Endometrial microvascular endothelial cells (primary cell): Measurements from ENCODE around the gene GNAQ. TPM values are rescaled to one million over a fixed set of nuclear protein-coding genes. Genes with fewer than 3 reads are reported as not detected.

ENCODE experiments used
- in situ Hi-C: cut with HindIII; loops from 2 replicates; pipeline ENCODE4 v1.10.0; 2017; ENCODE audit warnings: low sequenced_read_pairs, low pct_unique_long_range_greater_than_20kb; ENCODE audit errors: inconsistent ontology term
- total RNA-seq: library from RNA; depleted of rRNA; stranded (reverse); fragments of >200 nt; gene quantifications from one replicate; pipeline ENCODE4 v1.2.3, GENCODE V29; 2015; ENCODE audit errors: inconsistent ontology term

Gene GNAQ
- total RNA-seq, 1 donor from 2014 or later, result 28.4 TPM

- in situ Hi-C loops, result no loop called here
Measured at GRCh38 chr9:77927265-77927664, 104.3 kb downstream of the GNAQ start.

DNA sequence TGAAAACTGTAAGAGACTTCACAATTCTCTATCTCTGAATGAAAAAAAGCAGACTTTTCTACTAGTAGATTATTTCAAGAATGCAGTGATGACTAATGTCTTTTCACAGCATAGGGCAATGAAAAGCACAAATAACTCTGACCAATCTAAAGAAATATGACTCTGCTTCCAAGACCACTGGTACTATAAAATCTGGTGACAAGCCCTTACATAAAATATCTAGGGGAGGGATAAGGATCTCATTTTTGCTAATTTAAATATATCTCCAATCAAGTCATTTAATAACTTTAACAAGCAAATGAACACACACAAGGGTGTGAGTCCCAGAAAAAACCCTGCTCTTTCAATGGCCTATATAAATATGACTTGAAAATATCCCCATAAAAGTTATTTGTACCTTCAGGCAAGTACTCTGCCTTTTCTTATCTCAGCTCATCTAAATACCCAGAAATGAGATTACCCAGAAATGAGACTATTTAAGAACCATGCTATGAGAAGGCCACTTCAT lies 105.2 kb downstream of the GNAQ start:
- in situ Hi-C loops, result no loop called here

DNA sequence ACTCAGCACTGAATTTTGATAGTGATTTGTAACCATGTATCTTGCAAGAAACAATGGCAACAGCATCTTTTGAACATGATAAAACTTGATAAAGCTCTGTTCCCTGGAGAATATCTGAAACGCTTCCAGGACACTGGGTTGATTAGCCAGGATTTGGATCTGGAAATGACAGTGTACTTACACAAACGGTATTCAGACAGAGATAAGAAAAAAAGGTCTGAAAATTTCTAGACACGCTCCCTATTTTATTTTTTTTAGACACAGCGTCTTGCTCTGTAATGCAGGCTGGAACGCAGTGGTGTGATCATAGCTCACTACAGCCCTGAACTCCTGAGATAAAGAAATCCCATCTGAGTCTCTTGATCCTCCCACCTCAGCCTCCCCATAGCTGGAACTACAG lies 109.0 kb downstream of the GNAQ start:
- in situ Hi-C loops, result no loop called here

DNA sequence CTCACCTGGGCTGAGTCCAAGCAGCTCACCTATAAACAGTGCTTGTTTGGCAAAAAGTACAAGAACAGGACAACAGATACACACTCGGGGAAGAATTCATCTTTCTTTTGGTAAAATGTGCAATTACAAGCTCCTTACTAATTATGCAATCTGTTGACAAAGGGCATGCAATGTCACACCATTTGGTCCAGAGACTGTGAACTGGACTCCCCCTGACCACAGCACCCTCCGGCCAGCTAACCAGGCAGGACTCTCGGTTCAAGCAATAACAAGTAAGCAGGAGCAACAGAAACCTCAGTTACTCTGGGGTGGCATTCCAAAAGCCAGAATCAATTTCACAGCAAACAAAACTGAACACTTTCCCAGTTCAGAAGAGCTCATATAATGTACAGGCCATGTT lies 113.8 kb downstream of the GNAQ start:
- in situ Hi-C loops, result no loop called here

DNA sequence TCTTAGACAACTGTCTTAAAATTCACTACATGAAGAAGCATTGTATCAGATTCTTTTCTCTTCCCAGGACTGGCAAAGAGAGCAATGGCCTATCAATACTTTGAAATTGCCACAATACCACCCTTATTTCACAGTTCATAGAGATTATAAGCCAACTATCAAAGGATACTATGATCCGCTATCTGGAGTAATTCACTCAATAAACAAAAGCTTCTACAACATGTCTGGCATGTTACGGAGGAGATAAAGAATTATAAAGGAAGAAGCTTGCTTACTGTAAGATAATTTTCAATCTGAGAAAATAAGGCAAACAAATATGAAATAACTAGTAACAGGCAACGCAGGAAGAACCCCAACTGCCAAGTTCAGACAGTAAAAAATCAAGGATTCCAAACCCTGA lies 114.8 kb downstream of the GNAQ start:
- in situ Hi-C loops, result no loop called here

DNA sequence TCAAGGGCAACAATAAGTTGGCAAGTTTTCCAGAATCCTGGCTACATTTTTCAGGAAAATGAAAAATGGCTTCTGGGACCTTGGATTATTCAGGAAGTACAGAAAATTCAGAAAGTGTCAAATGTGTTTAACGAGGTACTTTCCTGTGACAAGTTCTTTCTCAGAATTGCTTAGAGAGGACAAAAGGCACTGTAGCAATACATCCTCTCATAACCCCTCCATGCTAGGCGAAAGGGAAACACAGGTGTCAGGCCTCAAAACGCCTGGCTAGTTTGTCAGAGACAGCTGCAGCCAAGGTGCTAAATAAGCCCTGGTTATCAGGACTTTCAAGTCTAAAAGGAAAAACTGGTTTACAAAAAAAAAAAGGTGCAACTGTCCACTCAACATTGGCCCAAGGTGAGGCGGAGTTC lies 115.2 kb downstream of the GNAQ start:
- in situ Hi-C loops, result no loop called here

DNA sequence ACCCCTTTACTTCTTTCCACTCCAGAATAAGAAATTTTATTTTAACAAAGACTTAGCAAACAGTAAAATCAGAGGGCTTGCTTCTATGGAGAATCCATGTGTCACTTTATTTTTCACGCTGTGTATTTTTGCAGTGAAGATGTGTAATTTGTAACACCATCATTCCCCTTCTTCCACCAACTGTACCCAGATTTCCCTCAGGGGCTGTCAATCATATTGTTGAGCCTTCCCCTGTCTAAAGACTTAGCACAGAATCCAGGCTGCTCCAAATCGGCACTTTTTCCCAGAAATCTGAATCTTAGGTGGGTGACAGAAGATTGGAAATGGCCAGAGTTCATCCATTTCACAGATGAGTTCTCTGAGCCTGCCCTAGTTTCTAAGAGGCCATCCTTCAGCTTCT lies 115.9 kb downstream of the GNAQ start:
- in situ Hi-C loops, result no loop called here

GRCh38 chr9:77912895-77913693 lies 118.5 kb downstream of the GNAQ start:
- in situ Hi-C loops, result no loop called here

GRCh38 chr9:77911928-77912327 lies 119.7 kb downstream of the GNAQ start:
- in situ Hi-C loops, result no loop called here

- in situ Hi-C loops, result no loop called here
Measured at GRCh38 chr9:77910194-77910621, 121.4 kb downstream of the GNAQ start.

DNA sequence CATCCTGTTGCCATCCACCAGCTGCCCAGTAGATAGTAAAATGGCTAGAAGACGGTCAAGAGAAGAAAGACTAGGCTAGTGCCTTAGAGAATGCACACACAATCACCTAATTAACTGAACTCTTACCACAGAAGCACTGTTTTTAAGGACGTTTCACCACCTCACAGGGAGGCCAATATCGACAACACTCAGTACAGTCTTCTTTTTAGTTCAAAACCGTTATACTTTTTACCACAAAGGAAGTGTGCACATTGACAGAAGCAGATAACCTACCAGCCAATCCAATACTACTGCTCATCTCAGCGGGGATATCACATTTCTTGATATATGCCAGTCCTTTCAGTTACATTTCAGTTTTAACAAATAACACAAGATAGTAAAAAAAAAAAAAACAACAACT lies 122.3 kb downstream of the GNAQ start:
- in situ Hi-C loops, result no loop called here

GRCh38 chr9:77908293-77908692 lies 123.3 kb downstream of the GNAQ start:
- in situ Hi-C loops, result no loop called here

DNA sequence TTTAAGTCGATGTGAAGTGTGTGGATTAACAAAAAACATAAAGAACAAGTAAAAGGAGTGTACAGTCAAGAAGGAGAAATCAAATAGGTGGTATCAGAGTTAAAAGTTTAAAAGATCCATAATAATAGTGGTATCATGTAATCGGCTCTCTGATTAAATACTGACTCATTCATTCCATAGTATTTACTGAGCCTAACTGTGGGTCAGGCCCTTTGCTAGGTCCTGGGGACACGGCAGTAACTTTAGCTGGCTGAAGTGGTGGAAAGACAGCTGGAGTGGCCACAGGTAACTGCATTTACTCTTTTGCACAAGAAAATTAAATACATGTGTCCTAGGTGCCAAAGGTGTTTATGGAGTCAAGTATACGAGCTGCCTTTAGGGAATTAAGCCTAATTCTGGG lies 124.0 kb downstream of the GNAQ start:
- in situ Hi-C loops, result no loop called here

DNA sequence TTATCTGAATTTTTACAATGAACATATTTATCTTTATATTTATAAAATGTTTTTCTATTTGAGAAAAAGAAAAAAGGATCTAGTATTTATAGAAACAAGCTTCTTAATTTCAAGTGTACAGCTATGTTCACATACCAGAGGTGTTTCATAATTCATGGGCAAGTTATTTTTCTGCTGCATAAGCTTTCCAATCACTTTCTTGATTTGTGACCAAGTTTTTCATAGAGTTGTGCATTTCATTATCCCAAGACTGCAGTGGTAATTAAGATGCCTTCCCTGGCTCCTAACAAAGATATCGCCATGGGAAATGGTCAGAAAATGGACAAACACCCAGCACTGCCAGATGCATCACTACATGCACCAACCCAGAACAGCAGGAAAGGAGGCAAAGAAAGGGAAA lies 124.6 kb downstream of the GNAQ start:
- in situ Hi-C loops, result no loop called here

DNA sequence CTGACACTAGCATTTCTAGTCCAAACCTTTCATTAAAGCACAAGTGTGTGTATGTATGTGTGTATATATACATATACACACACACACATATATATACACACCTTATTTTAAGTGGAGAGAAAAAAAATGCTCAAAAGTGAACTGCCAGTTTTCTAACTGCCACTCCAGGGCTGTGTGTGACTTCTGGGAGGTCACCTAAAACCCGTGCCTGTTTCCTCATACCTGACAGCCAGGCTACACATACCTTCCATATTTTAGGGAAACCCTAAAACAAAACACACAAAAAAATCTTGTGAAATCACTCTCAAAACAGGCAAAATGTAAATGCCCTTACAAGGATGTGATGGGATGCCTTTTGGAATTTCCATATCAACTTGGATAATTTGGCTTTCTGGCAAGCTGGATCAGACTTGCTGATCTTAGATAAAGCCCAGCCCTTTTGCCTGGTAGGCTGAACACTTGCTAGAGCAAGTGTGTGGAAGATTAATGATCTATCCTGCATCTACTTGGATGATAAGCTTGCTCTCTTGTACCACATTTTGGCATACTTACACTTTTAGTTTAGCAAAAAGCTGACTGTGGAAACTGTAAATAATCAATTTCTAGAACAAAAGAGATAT lies 127.8 kb downstream of the GNAQ start:
- in situ Hi-C loops, result no loop called here

DNA sequence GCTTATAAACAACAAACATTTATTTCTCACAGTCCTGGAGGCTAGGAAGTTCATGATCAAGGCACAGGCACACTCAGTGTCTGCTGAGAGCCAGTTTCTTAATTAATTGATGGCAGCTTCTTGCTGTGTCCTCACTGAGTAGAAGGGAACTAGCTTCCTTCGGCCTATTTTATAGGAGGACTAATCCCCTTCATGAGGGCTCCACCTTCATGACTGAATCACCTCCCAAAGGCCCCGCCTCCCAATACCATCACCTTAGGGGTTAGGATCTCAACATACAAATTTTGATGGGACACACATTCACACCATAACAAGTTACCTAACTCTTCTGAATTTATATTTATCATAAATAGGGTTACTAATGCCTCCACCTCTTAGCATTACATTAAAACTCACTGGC lies 129.8 kb downstream of the GNAQ start:
- in situ Hi-C loops, result no loop called here

DNA sequence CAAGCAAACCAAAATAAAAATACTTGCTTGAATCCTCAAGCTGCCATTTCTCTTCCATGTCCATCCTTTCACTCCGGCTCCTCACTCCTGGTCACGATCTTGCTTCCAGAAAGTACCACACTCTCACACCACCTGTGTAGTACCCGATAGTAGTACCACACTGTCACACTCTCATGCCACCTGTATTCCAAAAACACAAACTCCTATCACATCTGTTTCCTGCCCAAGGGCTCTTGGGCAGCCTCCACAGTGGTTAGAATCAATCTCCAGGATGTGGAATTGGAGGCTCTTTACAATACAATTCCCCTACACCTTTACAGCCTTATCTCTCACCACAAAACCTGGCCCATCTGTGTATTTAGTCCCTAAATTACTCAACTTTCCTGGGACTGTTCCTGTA lies 130.6 kb downstream of the GNAQ start:
- in situ Hi-C loops, result no loop called here

GRCh38 chr9:77899679-77900354 lies 131.8 kb downstream of the GNAQ start:
- in situ Hi-C loops, result no loop called here

DNA sequence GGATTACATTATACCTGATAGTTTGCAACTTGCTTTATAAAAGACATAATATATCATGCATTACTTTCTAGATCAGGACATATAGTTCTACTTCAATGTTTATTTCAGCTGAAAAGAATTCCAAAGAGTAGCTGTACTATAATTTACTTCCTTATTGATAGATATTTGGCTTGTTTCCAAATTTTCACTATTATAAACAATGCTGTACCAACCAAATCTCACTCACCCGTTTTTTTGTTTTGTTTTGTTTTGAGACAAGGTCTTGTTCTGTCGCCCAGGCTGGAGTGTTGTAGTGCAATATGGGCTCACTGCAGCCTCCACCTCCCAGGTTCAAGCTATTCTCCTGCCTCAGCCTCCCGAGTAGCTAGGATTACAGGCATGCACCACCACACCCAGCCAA lies 132.7 kb downstream of the GNAQ start:
- in situ Hi-C loops, result no loop called here
